IMR-90 (cell line): ENCODE measurements around the gene UBL4A. TPM values are rescaled to one million over a fixed set of nuclear protein-coding genes. Genes with fewer than 3 reads are reported as not detected.

Experiments used
- ATAC-seq: fragments of 200-7000 bp; cut with Tn5 transposase; 2 replicates; pipeline ENCODE4 v1.9.1; 2020; ENCODE audit warnings: low read depth, mild to moderate bottlenecking, moderate library complexity
- BruUV-seq: library from RNA; stranded (reverse); fragments of 400-500 nt; replicated peaks from 2 replicates; lab custom pipeline; 2021; lab: Mats Ljungman, UMichigan
- CTCF ChIA-PET: fragments of 300-600 bp; formaldehyde crosslinking; extraction: SDS; loops from one replicate; lab custom pipeline; 2021; ENCODE audit warnings: antibody characterized with exemption; lab: Yijun Ruan, JAX
- POLR2A ChIA-PET: fragments of 300-600 bp; sonication (Branson Sonifier 250); formaldehyde crosslinking; loops from one replicate; lab custom pipeline; 2022; ENCODE audit warnings: antibody characterized with exemption; ENCODE audit not compliant: unreplicated experiment; lab: Charles Lee
- DNase-seq: peaks from one replicate; pipeline ENCODE4 v3.0.0; 2013
- H2AFZ ChIP-seq: replicated peaks from 2 replicates; pipeline ENCODE3; 2013; ENCODE audit warnings: low read length, mild to moderate bottlenecking; ENCODE audit not compliant: poor library complexity
- H2AK5ac ChIP-seq: 2 replicates; pipeline ENCODE4 v1.6.1; 2013; ENCODE audit warnings: low read depth, low read length, inconsistent platforms
- H2AK9ac ChIP-seq: replicated peaks from 2 replicates; pipeline ENCODE3; 2013; ENCODE audit warnings: mild to moderate bottlenecking, low read depth, low read length, moderate library complexity; ENCODE audit not compliant: poor library complexity
- H2BK120ac ChIP-seq: 2 replicates; pipeline ENCODE4 v1.6.1; 2013; ENCODE audit warnings: low read depth, low read length, inconsistent platforms
- H2BK15ac ChIP-seq: 3 replicates; pipeline ENCODE4 v1.6.1; 2013; ENCODE audit warnings: low read depth, low read length, inconsistent platforms
- H2BK20ac ChIP-seq: 2 replicates; pipeline ENCODE4 v1.6.1; 2013; ENCODE audit warnings: low read depth, mild to moderate bottlenecking, inconsistent platforms, low read length, moderate library complexity
- H2BK5ac ChIP-seq: 2 replicates; pipeline ENCODE4 v1.6.1; 2013; ENCODE audit warnings: mild to moderate bottlenecking, low read depth, low read length, inconsistent platforms; ENCODE audit not compliant: poor library complexity, severe bottlenecking
- H3K14ac ChIP-seq: replicated peaks from 2 replicates; pipeline ENCODE4 v1.6.1; 2013; ENCODE audit warnings: low read depth, low read length, inconsistent platforms
- H3K18ac ChIP-seq: 2 replicates; pipeline ENCODE4 v1.6.1; 2013; ENCODE audit warnings: low read depth, low read length, control low read depth
- H3K23ac ChIP-seq: 2 replicates; pipeline ENCODE4 v1.6.1; 2013; ENCODE audit warnings: low read depth, low read length, inconsistent platforms
- H3K27ac ChIP-seq: 2 replicates; pipeline ENCODE4 v1.5.1; 2013; ENCODE audit warnings: mild to moderate bottlenecking, control low read depth, low read length; ENCODE audit not compliant: insufficient read depth
- H3K27me3 ChIP-seq: 2 replicates; pipeline ENCODE4 v1.6.1; 2013; ENCODE audit warnings: low read length; ENCODE audit not compliant: control insufficient read depth, insufficient read depth
- H3K36me3 ChIP-seq: 2 replicates; pipeline ENCODE4 v1.6.1; 2013; ENCODE audit warnings: low read length, mixed read lengths; ENCODE audit not compliant: control insufficient read depth, insufficient read depth
- H3K4ac ChIP-seq: 2 replicates; pipeline ENCODE4 v1.6.1; 2013; ENCODE audit warnings: low read depth, low read length, inconsistent platforms
- H3K4me1 ChIP-seq: 2 replicates; pipeline ENCODE4 v1.6.1; 2013; ENCODE audit warnings: low read length, mixed read lengths; ENCODE audit not compliant: control insufficient read depth, insufficient read depth
- H3K4me2 ChIP-seq: 2 replicates; pipeline ENCODE4 v1.6.1; 2013; ENCODE audit warnings: low read depth, mild to moderate bottlenecking, control low read depth, low read length, moderate library complexity
- H3K4me3 ChIP-seq: 2 replicates; pipeline ENCODE4 v1.5.1; 2013; ENCODE audit warnings: low read depth, mild to moderate bottlenecking, control low read depth, low read length, moderate library complexity; ENCODE audit not compliant: insufficient read depth
- H3K56ac ChIP-seq: 2 replicates; pipeline ENCODE4 v1.6.1; 2013; ENCODE audit warnings: low read length, inconsistent platforms; ENCODE audit not compliant: insufficient read depth; ENCODE audit errors: extremely low read depth
- H3K79me1 ChIP-seq, 2 experiments: 2 replicates each; pipeline ENCODE4 v1.6.1; 2013; ENCODE audit warnings: low read length in 2 of 2, inconsistent platforms in 1 of 2, low read depth in 1 of 2
- H3K9ac ChIP-seq: 2 replicates; pipeline ENCODE4 v1.6.1; 2013; ENCODE audit warnings: low read depth, low read length, control low read depth
- H3K9me1 ChIP-seq: 2 replicates; pipeline ENCODE4 v1.6.1; 2013; ENCODE audit warnings: low read length, inconsistent platforms; ENCODE audit not compliant: insufficient read depth
- H3K9me3 ChIP-seq: 2 replicates; pipeline ENCODE4 v1.6.1; 2013; ENCODE audit warnings: low read length; ENCODE audit not compliant: control insufficient read depth, insufficient read depth
- H4K20me1 ChIP-seq: 2 replicates; pipeline ENCODE4 v1.6.1; 2013; ENCODE audit warnings: low read length, inconsistent platforms; ENCODE audit not compliant: insufficient read depth
- H4K5ac ChIP-seq: 2 replicates; pipeline ENCODE4 v1.6.1; 2013; ENCODE audit warnings: mild to moderate bottlenecking, low read depth, low read length, control low read depth
- H4K8ac ChIP-seq, 2 experiments: 2 replicates each; pipeline ENCODE4 v1.6.1; 2013; ENCODE audit warnings: low read depth in 2 of 2, low read length in 2 of 2, control low read depth in 1 of 2, inconsistent platforms in 1 of 2
- H4K91ac ChIP-seq: 2 replicates; pipeline ENCODE4 v1.6.1; 2013; ENCODE audit warnings: low read depth, low read length, inconsistent platforms; ENCODE audit not compliant: insufficient read depth
- CEBPB ChIP-seq: IDR thresholded peaks from 2 replicates; pipeline ENCODE4 v1.6.1; 2012; ENCODE audit warnings: low read depth, low read length, improper control_type of control experiment
- RFX5 ChIP-seq: IDR thresholded peaks from 2 replicates; pipeline ENCODE4 v1.8.0; 2012; ENCODE audit warnings: low read depth, mild to moderate bottlenecking, low read length, moderate library complexity
- WGBS, 2 experiments: methylation state at CpG; one replicate each; pipeline versions ENCODE4 v1.1.5 to v1.1.7; 2013; ENCODE audit warnings: missing lambda C conversion rate in 2 of 2; ENCODE audit not compliant: insufficient read length in 1 of 2; ENCODE audit errors: extremely low coverage in 2 of 2; 5-methylcytosine and 5-hydroxymethylcytosine counted together
- dilution Hi-C: fragments of 300-500 bp; cut with HindIII; formaldehyde crosslinking; loops from one replicate; pipeline ENCODE4 v1.14.3; 2018; ENCODE audit warnings: low sequenced_read_pairs; ENCODE audit not compliant: unreplicated experiment
- in situ Hi-C: fragments of 300-500 bp; cut with MboI; formaldehyde crosslinking; loops from 3 replicates; pipeline ENCODE4 v1.14.3; 2019; ENCODE audit warnings: low sequenced_read_pairs, inconsistent platforms, mixed read lengths
- intact Hi-C: fragments of 100-400 bp; cut with micrococcal nuclease; formaldehyde crosslinking; loops from 2 replicates; pipeline ENCODE4 v1.10.0; 2022
- polyA plus RNA-seq, 3 experiments: library from polyadenylated mRNA; depleted of rRNA; stranded (reverse); fragments of >200 nt; gene quantifications; 2 replicates each; pipeline ENCODE4 v1.2.3, GENCODE V29; 2012; ENCODE audit warnings: low replicate concordance in 1 of 3
- total RNA-seq: library from RNA; depleted of rRNA; stranded (reverse); fragments of >200 nt; gene quantifications from 2 replicates; pipeline ENCODE4 v1.2.3, GENCODE V29; 2012

The UBL4A gene
- total and polyA plus RNA-seq, 2 of the 4 experiments (the other 2 are of a cell fraction) = 24.6 to 28.3 TPM

GRCh38 chrX:154505734-154506133 lies 19.3 kb upstream of the UBL4A start:
- H3K27me3 ChIP-seq = no peaks in the 10 kb centered on the region
- no peaks in the 10 kb centered on the region; a peak in 1 of 4 replicates for H3K79me1 ChIP-seq
- H2BK5ac ChIP-seq = peak overlapping the region; percentile 58
- no peaks in the 10 kb centered on the region for H4K20me1 ChIP-seq
- dilution Hi-C loops = no loop called here
- H3K56ac ChIP-seq = no peak overlapping the region
- H4K8ac ChIP-seq = peak overlapping the region in 1 of 2 experiments; percentile 22; a peak in 1 of 4 replicates
- H3K4ac ChIP-seq = peak overlapping the region; percentile 67
- no peak overlapping the region for H3K27ac ChIP-seq
- H2AK5ac ChIP-seq = peak overlapping the region; percentile 69; the same call in 1 of the 2 replicates
- no peak overlapping the region for H2BK15ac ChIP-seq
- H3K14ac ChIP-seq = no peak overlapping the region
- peaks cover 4% of the 10 kb centered on the region; the same call in 1 of the 2 replicates for H3K9me1 ChIP-seq
- peak overlapping the region; percentile 63 for H2AFZ ChIP-seq
- DNase-seq = peak; percentile 62
- TF ChIP-seq RFX5 (no peak), CEBPB (peak; percentile 59; the same call in 1 of the 2 replicates)
- H3K36me3 ChIP-seq = peaks cover 10% of the 10 kb centered on the region; the same call in 1 of the 2 replicates
- ChIA-PET POLR2A (no interaction called here), CTCF (no interaction called here)
- peak overlapping the region; percentile 35; the same call in 1 of the 2 replicates for H2BK120ac ChIP-seq
- peaks cover 2% of the 10 kb centered on the region; the same call in 1 of the 2 replicates for H3K4me1 ChIP-seq
- WGBS, 2 experiments = 60% methylated on average over 6 of the region's 12 CpGs; no CpG with 5 or more reads in 1 of the 2 experiments
- no peak overlapping the region for H4K5ac ChIP-seq
- H4K91ac ChIP-seq = no peak overlapping the region
- in situ Hi-C loops = no loop called here
- H2BK20ac ChIP-seq = no peak overlapping the region; the same call in 1 of the 2 replicates
- H3K4me2 ChIP-seq = no peak overlapping the region
- no peak overlapping the region for H3K18ac ChIP-seq
- H3K23ac ChIP-seq = no peak overlapping the region
- no TSS peak for BruUV-seq
- peak; percentile 89 for ATAC-seq
- H3K9me3 ChIP-seq = peaks cover 5% of the 10 kb centered on the region; the same call in 1 of the 2 replicates
- H3K9ac ChIP-seq = no peak overlapping the region; the same call in 1 of the 2 replicates
- intact Hi-C loops = no loop called here
- H2AK9ac ChIP-seq = peak overlapping the region; percentile 5
- no peak overlapping the region for H3K4me3 ChIP-seq
